HG03460 (cell line): ENCODE data around the gene TGFBR3.

Experiments used
- ATAC-seq: cut with Tn5 transposase; IDR thresholded peaks from one replicate; pipeline ENCODE4 v1.9.1; 2021; ENCODE audit not compliant: unreplicated experiment

Gene TGFBR3

GRCh38 chr1:91783423-91784170 lies 102.4 kb downstream of the TGFBR3 start:
- no peak for ATAC-seq

GRCh38 chr1:91781901-91782622 lies 103.9 kb downstream of the TGFBR3 start:
- no peak for ATAC-seq

GRCh38 chr1:91781371-91781825 lies 104.6 kb downstream of the TGFBR3 start:
- no peak for ATAC-seq

GRCh38 chr1:91779548-91780021 lies 106.4 kb downstream of the TGFBR3 start:
- ATAC-seq: no peak

- no peak for ATAC-seq
These were observed 107.0 kb downstream of the TGFBR3 start for GRCh38 chr1:91778964-91779363.

GRCh38 chr1:91777630-91778300 lies 108.2 kb downstream of the TGFBR3 start:
- ATAC-seq: no peak

- no peak for ATAC-seq
These were observed 108.8 kb downstream of the TGFBR3 start for GRCh38 chr1:91777196-91777595.

GRCh38 chr1:91776068-91776794 lies 109.7 kb downstream of the TGFBR3 start:
- ATAC-seq: no peak

- no peak for ATAC-seq
These were observed 110.7 kb downstream of the TGFBR3 start for GRCh38 chr1:91775227-91775626.

- no peak for ATAC-seq
These were observed 111.3 kb downstream of the TGFBR3 start for GRCh38 chr1:91774520-91775203.

GRCh38 chr1:91771717-91772116 lies 114.2 kb downstream of the TGFBR3 start:
- ATAC-seq: no peak

GRCh38 chr1:91770667-91771268 lies 115.2 kb downstream of the TGFBR3 start:
- ATAC-seq: no peak

- ATAC-seq: no peak
These were observed 116.2 kb downstream of the TGFBR3 start for GRCh38 chr1:91769742-91770141.

- no peak for ATAC-seq
These were observed 116.9 kb downstream of the TGFBR3 start for GRCh38 chr1:91768786-91769725.

- no peak for ATAC-seq
These were observed 117.8 kb downstream of the TGFBR3 start for GRCh38 chr1:91768120-91768519.

GRCh38 chr1:91766883-91767282 lies 119.1 kb downstream of the TGFBR3 start:
- no peak for ATAC-seq

- ATAC-seq: no peak
These were observed 120.0 kb downstream of the TGFBR3 start for GRCh38 chr1:91765880-91766443.

- no peak for ATAC-seq
These were observed 120.7 kb downstream of the TGFBR3 start for GRCh38 chr1:91765293-91765692.
